ENCODE measurements around the gene COL13A1. TPM values are rescaled to one million over a fixed set of nuclear protein-coding genes. Genes with fewer than 3 reads are reported as not detected.

The COL13A1 gene
- total RNA-seq, 1 donor from 2014 or later = 0.86 TPM

- H3K27ac Mint-ChIP-seq (ENCODE audit: unreplicated experiment) = peak overlapping the region; percentile 72
These were observed 61.9 kb downstream of the COL13A1 start for GRCh38 chr10:69863580-69863979.

GRCh38 chr10:69864321-69864720 lies 62.6 kb downstream of the COL13A1 start:
- Mint-ChIP-seq H3K27me3 (ENCODE audit: low read depth, unreplicated experiment) (peaks cover 19% of the 10 kb centered on the region), H3K4me1 (ENCODE audit: low read depth, unreplicated experiment) (peaks cover 14% of the 10 kb centered on the region), H3K4me3 (ENCODE audit: unreplicated experiment) (no peak overlapping the region), H3K27ac (ENCODE audit: unreplicated experiment) (no peak overlapping the region), H3K36me3 (ENCODE audit: low read depth, unreplicated experiment) (no peaks in the 10 kb centered on the region), H3K9me3 (ENCODE audit: unreplicated experiment) (no peaks in the 10 kb centered on the region)
- H3K9ac ChIP-seq (ENCODE audit: low read length) = peak overlapping the region; percentile 49
- H3K36me3 ChIP-seq (ENCODE audit: insufficient read depth, low read length) = no peaks in the 10 kb centered on the region
- TF ChIP-seq EZH2 (IDR thresholded peaks at IDR 0.05; ENCODE audit: insufficient read depth, low read length) (no peak), CTCF (IDR thresholded peaks at IDR 0.05; ENCODE audit: insufficient read depth, low read depth, low read length) (no peak)
- peaks cover 4% of the 10 kb centered on the region for H3K79me2 ChIP-seq (ENCODE audit: insufficient read depth, low read length)
- FAIRE-seq (peak; percentile 93), DNase-seq (ENCODE audit: low read depth) (peak; percentile 93)
- H3K27ac ChIP-seq (ENCODE audit: low read depth, low read length) = peak overlapping the region; percentile 75
- H3K9me3 ChIP-seq (ENCODE audit: insufficient read depth, low read depth, low read length) = no peaks in the 10 kb centered on the region
- no peaks in the 10 kb centered on the region for H3K27me3 ChIP-seq (ENCODE audit: insufficient read depth, low read length)
- H2AFZ ChIP-seq (ENCODE audit: low read depth, low read length) = no peak overlapping the region
- peaks cover 73% of the 10 kb centered on the region for H3K4me1 ChIP-seq (ENCODE audit: insufficient read depth, low read length)
- no peaks in the 10 kb centered on the region for H4K20me1 ChIP-seq (ENCODE audit: insufficient read depth, low read length)
- peak overlapping the region; percentile 73 for H3K4me2 ChIP-seq (ENCODE audit: low read length)
- H3K4me3 ChIP-seq (ENCODE audit: insufficient read depth, low read depth, low read length) = no peak overlapping the region

More at GRCh38 chr10:69863580-69863979, 61.9 kb downstream of the COL13A1 start:
- Mint-ChIP-seq H3K27me3 (ENCODE audit: low read depth, unreplicated experiment) (peaks cover 22% of the 10 kb centered on the region), H3K36me3 (ENCODE audit: low read depth, unreplicated experiment) (no peaks in the 10 kb centered on the region), H3K4me1 (ENCODE audit: low read depth, unreplicated experiment) (peaks cover 11% of the 10 kb centered on the region), H3K9me3 (ENCODE audit: unreplicated experiment) (no peaks in the 10 kb centered on the region), H3K4me3 (ENCODE audit: unreplicated experiment) (no peak overlapping the region)
- H2AFZ ChIP-seq (ENCODE audit: low read depth, low read length) = no peak overlapping the region
- FAIRE-seq (peak; percentile 62), DNase-seq (ENCODE audit: low read depth) (peak; percentile 40)
- H3K4me3 ChIP-seq (ENCODE audit: insufficient read depth, low read depth, low read length) = no peak overlapping the region
- peaks cover 66% of the 10 kb centered on the region for H3K4me1 ChIP-seq (ENCODE audit: insufficient read depth, low read length)
- no peaks in the 10 kb centered on the region for H4K20me1 ChIP-seq (ENCODE audit: insufficient read depth, low read length)
- no peaks in the 10 kb centered on the region for H3K9me3 ChIP-seq (ENCODE audit: insufficient read depth, low read depth, low read length)
- TF ChIP-seq EZH2 (IDR thresholded peaks at IDR 0.05; ENCODE audit: insufficient read depth, low read length) (no peak), CTCF (IDR thresholded peaks at IDR 0.05; ENCODE audit: insufficient read depth, low read depth, low read length) (no peak)
- peak overlapping the region; percentile 75 for H3K27ac ChIP-seq (ENCODE audit: low read depth, low read length)
- no peaks in the 10 kb centered on the region for H3K36me3 ChIP-seq (ENCODE audit: insufficient read depth, low read length)
- peak overlapping the region; percentile 73 for H3K4me2 ChIP-seq (ENCODE audit: low read length)
- H3K9ac ChIP-seq (ENCODE audit: low read length) = no peak overlapping the region
- H3K27me3 ChIP-seq (ENCODE audit: insufficient read depth, low read length) = no peaks in the 10 kb centered on the region
- peaks cover 4% of the 10 kb centered on the region for H3K79me2 ChIP-seq (ENCODE audit: insufficient read depth, low read length)

- no peak overlapping the region for H3K27ac ChIP-seq (ENCODE audit: low read depth, low read length)
- no peaks in the 10 kb centered on the region for H3K9me3 Mint-ChIP-seq (ENCODE audit: unreplicated experiment)
These were observed 63.7 kb downstream of the COL13A1 start for GRCh38 chr10:69865450-69865849.

More at GRCh38 chr10:69865450-69865849, 63.7 kb downstream of the COL13A1 start:
- H3K9ac ChIP-seq (ENCODE audit: low read length) = no peak overlapping the region
- Mint-ChIP-seq H3K27me3 (ENCODE audit: low read depth, unreplicated experiment) (peaks cover 14% of the 10 kb centered on the region), H3K27ac (ENCODE audit: unreplicated experiment) (no peak overlapping the region), H3K36me3 (ENCODE audit: low read depth, unreplicated experiment) (no peaks in the 10 kb centered on the region), H3K4me3 (ENCODE audit: unreplicated experiment) (no peak overlapping the region), H3K4me1 (ENCODE audit: low read depth, unreplicated experiment) (peaks cover 15% of the 10 kb centered on the region)
- peaks cover 4% of the 10 kb centered on the region for H3K79me2 ChIP-seq (ENCODE audit: insufficient read depth, low read length)
- H2AFZ ChIP-seq (ENCODE audit: low read depth, low read length) = no peak overlapping the region
- no peak for DNase-seq (ENCODE audit: low read depth)
- no peaks in the 10 kb centered on the region for H4K20me1 ChIP-seq (ENCODE audit: insufficient read depth, low read length)
- no peak for FAIRE-seq
- H3K36me3 ChIP-seq (ENCODE audit: insufficient read depth, low read length) = no peaks in the 10 kb centered on the region
- H3K4me3 ChIP-seq (ENCODE audit: insufficient read depth, low read depth, low read length) = no peak overlapping the region
- H3K4me2 ChIP-seq (ENCODE audit: low read length) = no peak overlapping the region
- H3K4me1 ChIP-seq (ENCODE audit: insufficient read depth, low read length) = peaks cover 79% of the 10 kb centered on the region
- TF ChIP-seq CTCF (IDR thresholded peaks at IDR 0.05; ENCODE audit: insufficient read depth, low read depth, low read length) (no peak), EZH2 (IDR thresholded peaks at IDR 0.05; ENCODE audit: insufficient read depth, low read length) (no peak)
- H3K9me3 ChIP-seq (ENCODE audit: insufficient read depth, low read depth, low read length) = no peaks in the 10 kb centered on the region
- H3K27me3 ChIP-seq (ENCODE audit: insufficient read depth, low read length) = no peaks in the 10 kb centered on the region

Data from astrocyte (in vitro differentiated cells and primary cell).